Upper lobe of left lung (tissue), 4 donors: Measurements from ENCODE around the gene P2RY13.

Source experiments
- POLR2A ChIP-seq, 4 donors: fragments of 450-650 bp; IDR thresholded peaks; one replicate each; pipeline ENCODE4 v1.5.1; 2016 to 2017; ENCODE audit warnings: antibody characterized with exemption in 4 of 4, mild to moderate bottlenecking in 2 of 4
- POLR2AphosphoS5 ChIP-seq, 2 donors: sonication (generic); formaldehyde crosslinking; IDR thresholded peaks; one replicate each; pipeline ENCODE4 v1.5.1; 2017; ENCODE audit warnings: antibody characterized with exemption in 2 of 2
- TF ChIP-seq, protein P1 (sequence below), 6 experiments: fragments of 450-650 bp in 4 of 6; fragments of 200-600 bp in 2 of 6; sonication (generic) in 2 of 6; IDR thresholded peaks; one replicate each; pipeline ENCODE4 v1.5.1; 2016 to 2019; ENCODE audit warnings: antibody characterized with exemption in 6 of 6

DNA sequence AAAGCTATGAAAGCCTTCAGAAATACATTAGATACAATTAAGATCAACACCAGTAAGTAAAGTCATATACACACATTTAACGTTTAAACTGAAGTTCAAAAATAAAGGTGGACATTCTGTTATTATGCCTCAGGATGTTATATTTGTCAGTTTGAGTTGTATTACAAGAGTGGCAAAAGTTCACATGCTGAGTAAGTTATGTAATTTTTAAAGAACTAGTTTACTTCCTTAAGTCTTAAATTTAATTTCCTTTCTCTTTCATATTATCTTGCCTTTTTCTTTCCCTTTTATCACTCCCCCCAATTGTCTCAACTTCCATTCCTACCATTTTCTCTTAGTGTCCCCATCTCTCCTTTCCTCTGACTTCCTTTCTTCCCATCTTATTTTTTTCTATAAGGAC lies 7.8 kb downstream of the P2RY13 start:
- TF ChIP-seq, protein P1, sequence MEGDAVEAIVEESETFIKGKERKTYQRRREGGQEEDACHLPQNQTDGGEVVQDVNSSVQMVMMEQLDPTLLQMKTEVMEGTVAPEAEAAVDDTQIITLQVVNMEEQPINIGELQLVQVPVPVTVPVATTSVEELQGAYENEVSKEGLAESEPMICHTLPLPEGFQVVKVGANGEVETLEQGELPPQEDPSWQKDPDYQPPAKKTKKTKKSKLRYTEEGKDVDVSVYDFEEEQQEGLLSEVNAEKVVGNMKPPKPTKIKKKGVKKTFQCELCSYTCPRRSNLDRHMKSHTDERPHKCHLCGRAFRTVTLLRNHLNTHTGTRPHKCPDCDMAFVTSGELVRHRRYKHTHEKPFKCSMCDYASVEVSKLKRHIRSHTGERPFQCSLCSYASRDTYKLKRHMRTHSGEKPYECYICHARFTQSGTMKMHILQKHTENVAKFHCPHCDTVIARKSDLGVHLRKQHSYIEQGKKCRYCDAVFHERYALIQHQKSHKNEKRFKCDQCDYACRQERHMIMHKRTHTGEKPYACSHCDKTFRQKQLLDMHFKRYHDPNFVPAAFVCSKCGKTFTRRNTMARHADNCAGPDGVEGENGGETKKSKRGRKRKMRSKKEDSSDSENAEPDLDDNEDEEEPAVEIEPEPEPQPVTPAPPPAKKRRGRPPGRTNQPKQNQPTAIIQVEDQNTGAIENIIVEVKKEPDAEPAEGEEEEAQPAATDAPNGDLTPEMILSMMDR (IDR thresholded peaks at IDR 0.05): no peak
- TF ChIP-seq POLR2AphosphoS5 (IDR thresholded peaks at IDR 0.05) (no peak), POLR2A (IDR thresholded peaks at IDR 0.05) (no peak)
